GM12878 (cell line): ENCODE measurements around the gene GALC. TPM values are rescaled to one million over a fixed set of nuclear protein-coding genes. Genes with fewer than 3 reads are reported as not detected.
A peak's percentile ranks its signal among the peaks of the same experiment; 100 is the strongest.

Source experiments
- ATF2 ChIP-seq: IDR thresholded peaks from 2 replicates; pipeline ENCODE4 v1.6.1; 2012; ENCODE audit warnings: low read length, inconsistent platforms
- BACH1 ChIP-seq: fragments of 450-650 bp; IDR thresholded peaks from 2 replicates; pipeline ENCODE4 v1.6.1; 2017; ENCODE audit warnings: mild to moderate bottlenecking, borderline replicate concordance
- BCL11A ChIP-seq: IDR thresholded peaks from 2 replicates; pipeline ENCODE4 v1.6.1; 2011; ENCODE audit warnings: low read depth, low read length
- CEBPZ ChIP-seq: fragments of 150-350 bp; IDR thresholded peaks from 2 replicates; pipeline ENCODE4 v1.6.1; 2016; ENCODE audit warnings: low read depth, low read length
- CREB1 ChIP-seq: IDR thresholded peaks from 2 replicates; pipeline ENCODE4 v1.6.1; 2012; ENCODE audit warnings: low read depth, mild to moderate bottlenecking, inconsistent platforms
- CTCF ChIP-seq, 3 experiments: IDR thresholded peaks in 2 of 3; conservative IDR thresholded peaks in 1 of 3; 2 replicates each; pipeline ENCODE4 v1.5.1; 2011; ENCODE audit warnings: low read depth in 3 of 3, low read length in 3 of 3, mild to moderate bottlenecking in 3 of 3, control low read depth in 2 of 3, moderate library complexity in 2 of 3, inconsistent platforms in 1 of 3, mixed read lengths in 1 of 3; ENCODE audit not compliant: control insufficient read depth in 2 of 3, insufficient read depth in 1 of 3; ENCODE audit errors: extremely low read depth in 1 of 3
- E2F4 ChIP-seq: IDR thresholded peaks from 2 replicates; pipeline ENCODE4 v1.6.1; 2012; ENCODE audit warnings: low read depth, low read length, improper control_type of control experiment
- FOXM1 ChIP-seq: IDR thresholded peaks from 2 replicates; pipeline ENCODE4 v1.6.1; 2012; ENCODE audit warnings: low read depth, mild to moderate bottlenecking, inconsistent platforms, low read length, moderate library complexity
- HDGF ChIP-seq: fragments of 450-650 bp; IDR thresholded peaks from 2 replicates; pipeline ENCODE4 v1.6.1; 2016; ENCODE audit warnings: antibody characterized with exemption
- HSF1 ChIP-seq: fragments of 150-350 bp; IDR thresholded peaks from 2 replicates; pipeline ENCODE4 v1.6.1; 2014; ENCODE audit warnings: mild to moderate bottlenecking, low read depth, low read length
- NBN ChIP-seq: fragments of 450-650 bp; IDR thresholded peaks from 2 replicates; pipeline ENCODE4 v1.6.1; 2016
- NFYB ChIP-seq: IDR thresholded peaks from 2 replicates; pipeline ENCODE4 v1.6.1; 2011; ENCODE audit warnings: low read depth, mild to moderate bottlenecking, low read length, improper control_type of control experiment, moderate library complexity; ENCODE audit not compliant: insufficient read depth
- NRF1 ChIP-seq: conservative IDR thresholded peaks from 2 replicates; pipeline ENCODE4 v1.6.1; 2011; ENCODE audit warnings: mild to moderate bottlenecking, low read depth, low read length, improper control_type of control experiment
- POLR2AphosphoS2 ChIP-seq: IDR thresholded peaks from 2 replicates; pipeline ENCODE4 v1.6.1; 2011; ENCODE audit warnings: low read depth, mild to moderate bottlenecking, low read length, improper control_type of control experiment, moderate library complexity
- SIX5 ChIP-seq: IDR thresholded peaks from 2 replicates; pipeline ENCODE4 v1.6.1; 2011; ENCODE audit warnings: mild to moderate bottlenecking, low read depth, low read length, moderate library complexity; ENCODE audit not compliant: severe bottlenecking
- TCF7 ChIP-seq: IDR thresholded peaks from 2 replicates; pipeline ENCODE4 v1.6.1; 2014; ENCODE audit warnings: antibody characterized with exemption, borderline replicate concordance
- USF1 ChIP-seq: IDR thresholded peaks from 2 replicates; pipeline ENCODE4 v1.6.1; 2011; ENCODE audit warnings: borderline replicate concordance, low read depth, mild to moderate bottlenecking, moderate library complexity, mixed read lengths, low read length; ENCODE audit not compliant: insufficient read depth; ENCODE audit errors: extremely low read length
- ZNF274 ChIP-seq: IDR thresholded peaks from one replicate; pipeline ENCODE4 v1.8.0; 2011; ENCODE audit not compliant: insufficient read length, insufficient read depth
- polyA plus RNA-seq, 11 experiments: library from polyadenylated mRNA; depleted of rRNA in 4 of 11; unstranded in 6 of 11; stranded (reverse) in 5 of 11; fragments of >200 nt; fragmentation: Nextera tagmentation in 4 of 11; fragmentation: Illumina TruSeq in 1 of 11; extraction: Ambion mirVana in 4 of 11; extraction: Trizol in 1 of 11; gene quantifications; 1 replicate in 1 of 11; 2 replicates in 10 of 11; pipeline versions ENCODE4 v1.2.1 to v1.2.3, GENCODE V29; 2011 to 2016; ENCODE audit warnings: inconsistent platforms in 2 of 11, missing spikeins in 2 of 11, low read depth in 1 of 11
- total RNA-seq, 4 experiments: library from RNA; depleted of rRNA in 3 of 4; stranded (reverse); fragments of >200 nt in 3 of 4; fragmentation: Illumina TruSeq in 1 of 4; extraction: Trizol in 1 of 4; gene quantifications; 2 replicates each; pipeline versions ENCODE4 v1.2.1 to v1.2.3, GENCODE V29; 2013 to 2021

Gene GALC
- total and polyA plus RNA-seq, 10 of the 15 experiments (the other 5 are each of a cell fraction or from before 2014, with no cell fraction given), result 1.3 to 14.0 (median 4.5) TPM

GRCh38 chr14:88005978-88006851, 13.2 kb upstream of the GALC start (continued):
- TF ChIP-seq E2F4 (no peak), BACH1 (peak; percentile 33; the same call in 1 of the 2 replicates), TCF7 (peak; percentile 84), CEBPZ (no peak), HDGF (no peak), SIX5 (no peak), CREB1 (peak; percentile 90), CTCF (IDR thresholded peaks at IDR 0.05 in 2 of 3, conservative IDR thresholded peaks at IDR 0.05 in 1 of 3; ENCODE audit: control insufficient read depth in 2 of 3, extremely low read depth in 1 of 3, insufficient read depth in 1 of 3, low read depth in 3 of 3, low read length in 3 of 3) (no peak), NBN (peak; percentile 74), NFYB (no peak), NRF1 (no peak), HSF1 (0 out of 2 replicates have a peak, but pooled peaks have one; percentile 21), USF1 (no peak), ATF2 (peak; percentile 61), POLR2AphosphoS2 (0 out of 2 replicates have a peak, but pooled peaks have one; percentile 64), BCL11A (peak; percentile 68), ZNF274 (no peak), FOXM1 (peak; percentile 63; the same call in 1 of the 2 replicates)
